ENCODE results near the gene ZFTA. TPM values are rescaled to one million over a fixed set of nuclear protein-coding genes. Genes with fewer than 3 reads are reported as not detected.

ZFTA gene
- total RNA-seq, 1 experiment from 2014 or later, result 44.7 TPM

DNA sequence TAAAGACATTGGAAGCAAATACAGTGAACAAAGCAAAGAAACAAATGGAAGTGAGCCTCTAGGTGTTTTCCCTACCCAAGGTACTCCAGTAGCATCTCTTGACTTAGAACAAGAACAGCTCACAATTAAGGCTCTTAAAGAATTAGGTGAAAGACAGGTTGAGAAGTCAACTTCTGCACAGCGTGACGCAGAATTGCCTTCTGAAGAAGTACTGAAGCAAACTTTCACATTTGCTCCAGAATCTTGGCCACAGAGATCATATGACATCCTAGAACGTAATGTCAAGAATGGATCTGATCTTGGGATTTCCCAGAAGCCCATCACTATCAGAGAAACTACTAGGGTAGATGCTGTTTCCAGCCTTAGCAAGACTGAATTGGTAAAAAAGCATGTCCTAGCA is 48.0 kb downstream of the ZFTA start:
- ATAC-seq (no peak), DNase-seq (ENCODE audit: low spot score) (no peak)
- H3K9me3 Mint-ChIP-seq, result no peaks in the 10 kb centered on the region
- H3K27ac Mint-ChIP-seq, result no peak overlapping the region
- H3K4me3 Mint-ChIP-seq, result no peak overlapping the region
- H3K27me3 Mint-ChIP-seq (ENCODE audit: low read depth), result no peaks in the 10 kb centered on the region
- ChIA-PET CTCF (no interaction called here), POLR2A (no interaction called here)
- peaks cover 3% of the 10 kb centered on the region; the same call in 1 of the 2 replicates for H3K36me3 Mint-ChIP-seq
- H3K4me1 Mint-ChIP-seq, result peaks cover 3% of the 10 kb centered on the region; the same call in 1 of the 2 replicates
- TF ChIP-seq NFE2L1 (CRISPR knock-in tag; IDR thresholded peaks at IDR 0.05) (no peak), NR3C1 (CRISPR knock-in tag; conservative IDR thresholded peaks at IDR 0.05; ENCODE audit: low read depth) (no peak), FOXJ3 (CRISPR knock-in tag; IDR thresholded peaks at IDR 0.05; ENCODE audit: borderline replicate concordance) (no peak), ZBTB21 (CRISPR knock-in tag; IDR thresholded peaks at IDR 0.05; ENCODE audit: borderline replicate concordance) (no peak), ZNF317 (CRISPR knock-in tag; IDR thresholded peaks at IDR 0.05; ENCODE audit: borderline replicate concordance, low read depth) (no peak), AFF4 (CRISPR knock-in tag; IDR thresholded peaks at IDR 0.05; ENCODE audit: borderline replicate concordance) (no peak), ZBTB43 (CRISPR knock-in tag; IDR thresholded peaks at IDR 0.05) (no peak), ZNF138 (CRISPR knock-in tag; conservative IDR thresholded peaks at IDR 0.05) (no peak), HMGXB4 (CRISPR knock-in tag; IDR thresholded peaks at IDR 0.05) (no peak), TEAD1 (CRISPR knock-in tag; IDR thresholded peaks at IDR 0.05) (no peak), FOXK1 (CRISPR knock-in tag; IDR thresholded peaks at IDR 0.05) (no peak), ZNF263 (CRISPR knock-in tag; IDR thresholded peaks at IDR 0.05; ENCODE audit: low read depth) (no peak), STAT6 (CRISPR knock-in tag; conservative IDR thresholded peaks at IDR 0.05; ENCODE audit: low read depth) (no peak), NFYB (CRISPR knock-in tag; conservative IDR thresholded peaks at IDR 0.05; ENCODE audit: low read depth) (no peak), ATF1 (CRISPR knock-in tag; IDR thresholded peaks at IDR 0.05) (no peak), JUN (CRISPR knock-in tag; IDR thresholded peaks at IDR 0.05) (no peak)

DNA sequence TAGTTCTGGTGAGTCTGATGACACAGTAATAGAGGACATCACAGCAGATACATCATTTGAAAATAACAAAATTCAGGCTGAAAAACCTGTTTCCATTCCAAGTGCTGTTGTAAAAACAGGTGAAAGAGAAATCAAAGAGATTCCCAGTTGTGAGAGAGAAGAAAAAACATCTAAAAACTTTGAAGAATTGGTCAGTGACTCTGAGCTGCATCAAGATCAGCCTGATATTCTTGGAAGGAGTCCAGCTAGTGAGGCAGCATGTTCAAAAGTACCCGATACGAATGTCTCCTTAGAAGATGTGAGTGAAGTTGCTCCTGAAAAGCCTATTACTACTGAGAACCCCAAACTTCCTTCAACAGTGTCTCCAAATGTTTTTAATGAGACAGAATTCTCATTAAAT is 48.6 kb downstream of the ZFTA start:
- no peak for ATAC-seq
- TF ChIP-seq NR2C2 (CRISPR knock-in tag; IDR thresholded peaks at IDR 0.05), result no peak
- TF ChIP-seq IRF1 (CRISPR knock-in tag; IDR thresholded peaks at IDR 0.05), result no peak
- no peak for TF ChIP-seq NR3C1 (CRISPR knock-in tag; conservative IDR thresholded peaks at IDR 0.05; ENCODE audit: low read depth)
- TF ChIP-seq TEAD1 (CRISPR knock-in tag; IDR thresholded peaks at IDR 0.05), result no peak
- TF ChIP-seq, protein P1, sequence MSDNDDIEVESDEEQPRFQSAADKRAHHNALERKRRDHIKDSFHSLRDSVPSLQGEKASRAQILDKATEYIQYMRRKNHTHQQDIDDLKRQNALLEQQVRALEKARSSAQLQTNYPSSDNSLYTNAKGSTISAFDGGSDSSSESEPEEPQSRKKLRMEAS (CRISPR knock-in tag; IDR thresholded peaks at IDR 0.05), result no peak
- TF ChIP-seq MYBL2 (CRISPR knock-in tag; IDR thresholded peaks at IDR 0.05), result no peak
- no peak for TF ChIP-seq ETV6 (CRISPR knock-in tag; IDR thresholded peaks at IDR 0.05)
- no peak for TF ChIP-seq GTF2I (CRISPR knock-in tag; conservative IDR thresholded peaks at IDR 0.05)
- TF ChIP-seq RORB (CRISPR knock-in tag; IDR thresholded peaks at IDR 0.05), result no peak
- Mint-ChIP-seq H3K4me1 (no peaks in the 10 kb centered on the region), H3K36me3 (peaks cover 3% of the 10 kb centered on the region; the same call in 1 of the 2 replicates), H3K27me3 (ENCODE audit: low read depth) (no peaks in the 10 kb centered on the region), H3K9me3 (no peaks in the 10 kb centered on the region), H3K4me3 (no peak overlapping the region), H3K27ac (no peak overlapping the region)
- POLR2A ChIA-PET, result no interaction called here
- DNase-seq (ENCODE audit: low spot score), result no peak
- CTCF ChIA-PET, result no interaction called here
